ENCODE results near the gene PMEPA1. TPM values are rescaled to one million over a fixed set of nuclear protein-coding genes. Genes with fewer than 3 reads are reported as not detected.

Gene PMEPA1
- total RNA-seq, 1 experiment from 2014 or later: 3.3 TPM

GRCh38 chr20:57655809-57656155 lies 54.0 kb downstream of the PMEPA1 start:
- no peaks in the 10 kb centered on the region for H3K27me3 ChIP-seq

GRCh38 chr20:57654998-57655808 lies 54.6 kb downstream of the PMEPA1 start:
- H3K9me3 ChIP-seq: no peaks in the 10 kb centered on the region
- H3K36me3 ChIP-seq: no peaks in the 10 kb centered on the region
- H3K27me3 ChIP-seq: no peaks in the 10 kb centered on the region
- DNase-seq: no peak
- H3K4me3 ChIP-seq: no peak overlapping the region

More at GRCh38 chr20:57655809-57656155, 54.0 kb downstream of the PMEPA1 start:
- Histone ChIP-seq H3K9me3 (no peaks in the 10 kb centered on the region), H3K4me3 (no peak overlapping the region), H3K36me3 (no peaks in the 10 kb centered on the region)
- DNase-seq: no peak

- no peak for DNase-seq
Observed at GRCh38 chr20:57654363-57654997, 55.3 kb downstream of the PMEPA1 start.

GRCh38 chr20:57653910-57654309 lies 55.9 kb downstream of the PMEPA1 start:
- Histone ChIP-seq H3K36me3 (no peaks in the 10 kb centered on the region), H3K27me3 (no peaks in the 10 kb centered on the region), H3K9me3 (no peaks in the 10 kb centered on the region), H3K4me3 (no peak overlapping the region)
- no peak for DNase-seq

More at GRCh38 chr20:57654363-57654997, 55.3 kb downstream of the PMEPA1 start:
- no peaks in the 10 kb centered on the region for H3K9me3 ChIP-seq
- no peaks in the 10 kb centered on the region for H3K27me3 ChIP-seq
- no peak overlapping the region for H3K4me3 ChIP-seq
- H3K36me3 ChIP-seq: no peaks in the 10 kb centered on the region

- DNase-seq: no peak
- Histone ChIP-seq H3K36me3 (no peaks in the 10 kb centered on the region), H3K9me3 (no peaks in the 10 kb centered on the region), H3K4me3 (no peak overlapping the region), H3K27me3 (no peaks in the 10 kb centered on the region)
Observed at GRCh38 chr20:57653546-57653900, 56.3 kb downstream of the PMEPA1 start.

- DNase-seq: no peak
- Histone ChIP-seq H3K27me3 (no peaks in the 10 kb centered on the region), H3K4me3 (no peak overlapping the region), H3K9me3 (no peaks in the 10 kb centered on the region), H3K36me3 (no peaks in the 10 kb centered on the region)
Observed at GRCh38 chr20:57652606-57653545, 56.9 kb downstream of the PMEPA1 start.

- Histone ChIP-seq H3K36me3 (no peaks in the 10 kb centered on the region), H3K9me3 (no peaks in the 10 kb centered on the region), H3K4me3 (no peak overlapping the region), H3K27me3 (no peaks in the 10 kb centered on the region)
- DNase-seq: no peak
Observed at GRCh38 chr20:57651881-57652605, 57.8 kb downstream of the PMEPA1 start.

GRCh38 chr20:57650756-57651483 lies 58.9 kb downstream of the PMEPA1 start:
- no peaks in the 10 kb centered on the region for H3K36me3 ChIP-seq
- H3K27me3 ChIP-seq: no peaks in the 10 kb centered on the region
- H3K4me3 ChIP-seq: no peak overlapping the region
- H3K9me3 ChIP-seq: no peaks in the 10 kb centered on the region
- no peak for DNase-seq

- no peak overlapping the region for H3K4me3 ChIP-seq
- DNase-seq: no peak
Observed at GRCh38 chr20:57650266-57650665, 59.5 kb downstream of the PMEPA1 start.

GRCh38 chr20:57649617-57650015 lies 60.2 kb downstream of the PMEPA1 start:
- no peak for DNase-seq
- H3K9me3 ChIP-seq: no peaks in the 10 kb centered on the region

More at GRCh38 chr20:57650266-57650665, 59.5 kb downstream of the PMEPA1 start:
- Histone ChIP-seq H3K36me3 (no peaks in the 10 kb centered on the region), H3K27me3 (no peaks in the 10 kb centered on the region), H3K9me3 (no peaks in the 10 kb centered on the region)

GRCh38 chr20:57648878-57649616 lies 60.8 kb downstream of the PMEPA1 start:
- H3K27me3 ChIP-seq: no peaks in the 10 kb centered on the region
- no peak overlapping the region for H3K4me3 ChIP-seq
- no peak for DNase-seq
- no peaks in the 10 kb centered on the region for H3K36me3 ChIP-seq
- H3K9me3 ChIP-seq: no peaks in the 10 kb centered on the region

More at GRCh38 chr20:57649617-57650015, 60.2 kb downstream of the PMEPA1 start:
- Histone ChIP-seq H3K36me3 (no peaks in the 10 kb centered on the region), H3K4me3 (no peak overlapping the region), H3K27me3 (no peaks in the 10 kb centered on the region)

- no peak overlapping the region for H3K4me3 ChIP-seq
- DNase-seq: no peak
Observed at GRCh38 chr20:57647933-57648785, 61.7 kb downstream of the PMEPA1 start.

GRCh38 chr20:57647006-57647932 lies 62.5 kb downstream of the PMEPA1 start:
- no peak for DNase-seq

More at GRCh38 chr20:57647933-57648785, 61.7 kb downstream of the PMEPA1 start:
- no peaks in the 10 kb centered on the region for H3K36me3 ChIP-seq
- H3K9me3 ChIP-seq: peaks cover 5% of the 10 kb centered on the region
- no peaks in the 10 kb centered on the region for H3K27me3 ChIP-seq

GRCh38 chr20:57638895-57639236 lies 70.9 kb downstream of the PMEPA1 start:
- Histone ChIP-seq H3K36me3 (no peaks in the 10 kb centered on the region), H3K9me3 (peaks cover 6% of the 10 kb centered on the region), H3K27me3 (peaks cover 22% of the 10 kb centered on the region), H3K4me3 (no peak overlapping the region)
- no peak for DNase-seq

More at GRCh38 chr20:57647006-57647932, 62.5 kb downstream of the PMEPA1 start:
- Histone ChIP-seq H3K27me3 (peaks cover 3% of the 10 kb centered on the region; the same call in 1 of the 2 replicates), H3K36me3 (no peaks in the 10 kb centered on the region), H3K9me3 (peaks cover 5% of the 10 kb centered on the region), H3K4me3 (no peak overlapping the region)

Data from MG63 (cell line).